Lung microvascular endothelial cell (primary cell): ENCODE results near the gene HHIPL2. TPM values are rescaled to one million over a fixed set of nuclear protein-coding genes. Genes with fewer than 3 reads are reported as not detected.

Experiments used
- total RNA-seq: library from RNA; depleted of rRNA; stranded (reverse); fragments of >200 nt; gene quantifications from 2 replicates; pipeline ENCODE4 v1.2.1, GENCODE V29; 2014

HHIPL2 gene
- total RNA-seq, 1 donor from 2014 or later, result not detected

Other genes starting within 250 kb of the HHIPL2 start
- gene TAF1A, start 41.8 kb upstream of the HHIPL2 start, total RNA-seq, result 2.0 and 2.4 TPM in 2 replicates
- gene MIA3, start 70.0 kb upstream of the HHIPL2 start, total RNA-seq, result 19.0 and 32.7 TPM in 2 replicates
- 28.3 and 33.9 TPM in 2 replicates for gene AIDA, start 164.4 kb upstream of the HHIPL2 start, total RNA-seq
- gene BROX, start 164.5 kb upstream of the HHIPL2 start, total RNA-seq, result 27.0 and 34.5 TPM in 2 replicates
- not detected in 2 replicates for gene FAM177B, start 189.1 kb upstream of the HHIPL2 start, total RNA-seq